ENCODE measurements around the gene TTF1. TPM values are rescaled to one million over a fixed set of nuclear protein-coding genes. Genes with fewer than 3 reads are reported as not detected.

Gene TTF1
- total RNA-seq, 1 donor from 2014 or later = 18.0 TPM

- Mint-ChIP-seq H3K9me3 (ENCODE audit: unreplicated experiment) (no peaks in the 10 kb centered on the region), H3K27me3 (ENCODE audit: unreplicated experiment) (no peaks in the 10 kb centered on the region), H3K27ac (ENCODE audit: unreplicated experiment) (no peak overlapping the region), H3K4me1 (ENCODE audit: low read depth, unreplicated experiment) (no peaks in the 10 kb centered on the region), H3K36me3 (ENCODE audit: unreplicated experiment) (no peaks in the 10 kb centered on the region), H3K4me3 (ENCODE audit: unreplicated experiment) (no peak overlapping the region)
- DNase-seq = no peak
- TF ChIP-seq CTCF (IDR thresholded peaks at IDR 0.05; ENCODE audit: partially characterized antibody, unreplicated experiment) = no peak
These were observed 78.1 kb downstream of the TTF1 start for GRCh38 chr9:132328580-132328979.

GRCh38 chr9:132327537-132327936 is 79.1 kb downstream of the TTF1 start:
- Mint-ChIP-seq H3K9me3 (ENCODE audit: unreplicated experiment) (no peaks in the 10 kb centered on the region), H3K36me3 (ENCODE audit: unreplicated experiment) (no peaks in the 10 kb centered on the region), H3K4me1 (ENCODE audit: low read depth, unreplicated experiment) (no peaks in the 10 kb centered on the region), H3K27me3 (ENCODE audit: unreplicated experiment) (no peaks in the 10 kb centered on the region), H3K4me3 (ENCODE audit: unreplicated experiment) (no peak overlapping the region), H3K27ac (ENCODE audit: unreplicated experiment) (no peak overlapping the region)
- no peak for TF ChIP-seq CTCF (IDR thresholded peaks at IDR 0.05; ENCODE audit: partially characterized antibody, unreplicated experiment)
- DNase-seq = no peak

Other genes starting within 250 kb of the TTF1 start
- 43.7 TPM for gene NTNG2, start 244.8 kb downstream of the TTF1 start, total RNA-seq (ENCODE audit: unreplicated experiment)
- gene SETX, start 51.9 kb downstream of the TTF1 start, total RNA-seq (ENCODE audit: unreplicated experiment) = 48.4 TPM
- not detected for gene CFAP77, start 3.4 kb upstream of the TTF1 start, total RNA-seq (ENCODE audit: unreplicated experiment)
- not detected for gene BARHL1, start 175.8 kb upstream of the TTF1 start, total RNA-seq (ENCODE audit: unreplicated experiment)

All from glutamatergic neuron (in vitro differentiated cells).